Kidney epithelial cell (primary cell): ENCODE data around the gene NLK. TPM values are rescaled to one million over a fixed set of nuclear protein-coding genes. Genes with fewer than 3 reads are reported as not detected.
"Not testable (repeated sequence)": the region's sequence is repeated elsewhere in the genome, so short reads cannot be mapped to it uniquely, and the experiment has no call there.

Source experiments
- DNase-seq: peaks from one replicate; pipeline ENCODE4 v3.0.0-alpha.2; 2010; ENCODE audit warnings: low read depth
- H3K27me3 ChIP-seq: 2 replicates; pipeline ENCODE4 v1.6.0; 2011; ENCODE audit warnings: low read length; ENCODE audit not compliant: control insufficient read depth, insufficient read depth
- H3K36me3 ChIP-seq: 2 replicates; pipeline ENCODE4 v1.5.1; 2011; ENCODE audit warnings: low read length; ENCODE audit not compliant: control insufficient read depth, insufficient read depth
- H3K4me3 ChIP-seq: 2 replicates; pipeline ENCODE4 v1.5.1; 2011; ENCODE audit warnings: low read depth, mild to moderate bottlenecking, control low read depth, low read length
- total RNA-seq: library from RNA; depleted of rRNA; stranded (reverse); fragments of >200 nt; gene quantifications from 2 replicates; pipeline ENCODE4 v1.2.3, GENCODE V29; 2015
- TF ChIP-seq, protein P1 (sequence below): IDR thresholded peaks from 2 replicates; pipeline ENCODE4 v1.5.1; 2011; ENCODE audit warnings: mild to moderate bottlenecking, moderate library complexity, low read length, control low read depth, inconsistent platforms; ENCODE audit not compliant: insufficient read depth, poor library complexity, severe bottlenecking

NLK gene
- total RNA-seq, 1 donor from 2014 or later, result 12.9 TPM

DNA sequence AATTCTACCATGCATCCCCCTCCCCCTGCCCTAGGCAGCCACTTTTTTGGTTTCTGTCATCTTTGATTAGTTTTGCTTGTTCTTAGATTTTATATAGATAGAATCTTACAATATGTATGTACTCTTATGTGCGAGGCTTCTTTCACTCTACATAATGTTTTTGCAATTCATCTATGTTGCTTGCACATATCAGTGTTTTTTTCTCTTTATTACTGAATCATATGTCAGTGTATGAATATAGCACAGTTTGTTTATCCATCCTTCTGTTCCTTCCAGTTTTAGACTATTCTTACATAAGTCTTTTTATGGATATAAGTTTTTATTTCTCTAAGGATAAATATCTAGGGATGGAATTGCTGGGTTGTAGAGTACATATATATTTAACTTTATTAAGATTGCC lies 26.6 kb downstream of the NLK start:
- Histone ChIP-seq H3K27me3 (no peaks in the 10 kb centered on the region), H3K4me3 (no peak overlapping the region), H3K36me3 (no peaks in the 10 kb centered on the region)
- TF ChIP-seq, protein P1, sequence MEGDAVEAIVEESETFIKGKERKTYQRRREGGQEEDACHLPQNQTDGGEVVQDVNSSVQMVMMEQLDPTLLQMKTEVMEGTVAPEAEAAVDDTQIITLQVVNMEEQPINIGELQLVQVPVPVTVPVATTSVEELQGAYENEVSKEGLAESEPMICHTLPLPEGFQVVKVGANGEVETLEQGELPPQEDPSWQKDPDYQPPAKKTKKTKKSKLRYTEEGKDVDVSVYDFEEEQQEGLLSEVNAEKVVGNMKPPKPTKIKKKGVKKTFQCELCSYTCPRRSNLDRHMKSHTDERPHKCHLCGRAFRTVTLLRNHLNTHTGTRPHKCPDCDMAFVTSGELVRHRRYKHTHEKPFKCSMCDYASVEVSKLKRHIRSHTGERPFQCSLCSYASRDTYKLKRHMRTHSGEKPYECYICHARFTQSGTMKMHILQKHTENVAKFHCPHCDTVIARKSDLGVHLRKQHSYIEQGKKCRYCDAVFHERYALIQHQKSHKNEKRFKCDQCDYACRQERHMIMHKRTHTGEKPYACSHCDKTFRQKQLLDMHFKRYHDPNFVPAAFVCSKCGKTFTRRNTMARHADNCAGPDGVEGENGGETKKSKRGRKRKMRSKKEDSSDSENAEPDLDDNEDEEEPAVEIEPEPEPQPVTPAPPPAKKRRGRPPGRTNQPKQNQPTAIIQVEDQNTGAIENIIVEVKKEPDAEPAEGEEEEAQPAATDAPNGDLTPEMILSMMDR, result no peak
- DNase-seq, result no peak

DNA sequence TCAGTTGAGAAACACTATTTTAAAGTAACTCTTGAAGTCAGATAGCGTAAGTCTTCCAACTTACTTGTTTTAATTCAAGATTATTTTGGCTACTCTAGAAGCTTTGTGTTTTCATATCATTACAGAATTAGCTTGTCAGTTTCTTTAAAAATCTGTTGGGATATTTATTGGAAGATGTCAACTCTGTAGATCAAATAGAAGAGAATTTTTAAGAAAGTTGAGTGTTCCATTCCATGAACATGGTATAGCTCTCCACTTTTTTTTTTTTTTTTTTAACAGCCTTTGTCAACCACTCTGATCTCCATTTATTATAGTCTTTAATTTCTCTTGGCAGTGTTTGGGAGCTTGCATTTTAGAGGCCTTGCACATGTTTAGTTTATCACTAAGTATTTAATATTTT lies 28.7 kb downstream of the NLK start:
- Histone ChIP-seq H3K36me3 (no peaks in the 10 kb centered on the region), H3K4me3 (no peak overlapping the region), H3K27me3 (no peaks in the 10 kb centered on the region)
- TF ChIP-seq, protein P1, result no peak
- no peak for DNase-seq

DNA sequence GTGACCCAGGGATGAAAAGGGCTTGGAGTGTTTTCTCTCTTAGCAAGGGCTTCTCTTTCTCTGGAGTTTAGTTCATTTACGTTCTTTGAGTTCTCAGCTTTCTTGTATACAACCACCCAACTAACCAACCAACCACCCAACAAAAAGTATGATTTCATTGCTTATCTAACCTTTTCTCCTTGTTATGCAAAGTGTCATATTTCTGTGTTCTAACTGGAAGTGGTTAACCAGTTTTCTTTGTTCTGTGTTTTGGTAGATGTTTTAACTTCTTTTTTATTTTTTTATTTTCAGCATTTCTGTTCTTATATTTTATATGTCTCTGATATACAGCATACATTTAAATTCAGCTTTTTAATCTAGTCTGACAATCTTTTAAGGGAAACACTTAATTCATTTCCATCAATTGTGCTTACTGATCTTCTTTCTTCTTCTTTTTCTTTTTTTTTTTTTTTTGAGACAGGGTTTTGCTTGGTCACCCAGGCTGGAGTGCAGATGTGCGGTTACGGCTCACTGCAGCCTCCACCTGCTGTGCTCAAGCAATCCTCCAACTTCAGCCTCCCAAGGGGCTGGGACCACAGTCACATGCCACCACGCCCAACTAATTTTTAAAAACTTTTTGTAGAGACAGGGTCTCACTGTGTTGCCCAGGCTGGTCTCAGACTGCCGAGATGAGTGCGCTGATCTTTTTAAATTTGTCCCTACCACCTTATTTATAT lies 29.6 kb downstream of the NLK start:
- DNase-seq, result no peak
- Histone ChIP-seq H3K36me3 (no peaks in the 10 kb centered on the region), H3K4me3 (no peak overlapping the region), H3K27me3 (no peaks in the 10 kb centered on the region)
- TF ChIP-seq, protein P1, result no peak

DNA sequence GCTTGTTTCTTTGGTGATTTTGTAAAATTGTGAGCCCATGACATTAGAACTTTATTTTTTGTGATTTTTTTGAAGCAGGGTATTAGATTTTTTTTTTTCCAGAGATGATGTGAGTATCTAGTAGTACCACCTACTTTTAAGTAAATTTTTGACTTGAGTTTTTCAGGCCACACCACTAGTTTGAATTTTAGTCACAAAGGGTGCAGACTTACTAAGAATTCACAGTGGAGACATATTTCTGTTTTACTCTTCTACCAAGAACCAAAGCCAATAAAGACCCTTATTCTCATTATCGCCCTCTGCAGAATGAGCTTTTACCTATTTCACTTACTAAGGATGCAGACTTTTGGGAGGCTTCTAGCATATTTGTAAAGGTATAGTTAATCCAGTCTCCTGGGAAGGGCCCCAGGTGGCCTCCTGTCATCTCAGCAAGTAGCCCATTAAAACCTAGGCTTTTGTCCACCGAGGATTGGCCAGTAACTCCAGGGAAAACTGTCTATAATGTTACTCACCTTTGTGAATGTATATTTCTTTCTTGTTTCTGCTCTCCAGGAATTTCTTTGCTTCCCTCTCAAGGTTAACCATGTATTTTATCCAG lies 30.6 kb downstream of the NLK start:
- no peaks in the 10 kb centered on the region for H3K27me3 ChIP-seq
- TF ChIP-seq, protein P1, result no peak
- no peak for DNase-seq
- no peaks in the 10 kb centered on the region for H3K36me3 ChIP-seq
- H3K4me3 ChIP-seq, result no peak overlapping the region

GRCh38 chr17:28074010-28074409 lies 31.5 kb downstream of the NLK start:
- no peak overlapping the region for H3K4me3 ChIP-seq
- no peak for DNase-seq
- H3K36me3 ChIP-seq, result no peaks in the 10 kb centered on the region
- no peaks in the 10 kb centered on the region for H3K27me3 ChIP-seq
- TF ChIP-seq, protein P1, result no peak

DNA sequence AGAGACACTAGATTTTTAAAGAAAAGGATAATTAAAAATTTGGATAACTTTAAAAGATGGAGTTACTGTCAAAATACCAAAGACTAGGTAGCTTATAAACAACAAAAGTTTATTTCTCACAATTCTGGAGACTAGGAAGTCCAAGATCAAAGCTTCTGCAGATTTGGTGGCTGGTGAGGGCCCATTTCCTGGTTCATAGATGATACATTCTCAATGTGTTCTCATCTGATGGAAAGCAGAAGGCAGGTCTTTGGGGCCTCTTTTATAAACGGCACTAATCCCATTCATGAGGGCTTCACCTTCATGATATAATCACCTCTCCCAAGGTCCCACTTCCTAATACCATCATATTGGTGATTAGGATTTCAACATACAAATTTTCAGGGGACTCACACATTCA lies 33.7 kb downstream of the NLK start:
- no peak overlapping the region for H3K4me3 ChIP-seq
- DNase-seq, result no peak
- H3K27me3 ChIP-seq, result no peaks in the 10 kb centered on the region
- TF ChIP-seq, protein P1, result no peak
- no peaks in the 10 kb centered on the region for H3K36me3 ChIP-seq

- not testable (repeated sequence) for H3K4me3 ChIP-seq, H3K27me3 ChIP-seq, DNase-seq, H3K36me3 ChIP-seq
Measured at GRCh38 chr17:28077140-28077539, 34.7 kb downstream of the NLK start.
